A549 (cell line): ENCODE measurements around the gene CHID1. TPM values are rescaled to one million over a fixed set of nuclear protein-coding genes. Genes with fewer than 3 reads are reported as not detected.
A peak's percentile ranks its signal among the peaks of the same experiment; 100 is the strongest.

ENCODE experiments used
- ATAC-seq, 2 experiments: fragments of 200-7000 bp in 1 of 2; fragments of >200 bp in 1 of 2; cut with Nextera tagmentation in 1 of 2; cut with Tn5 transposase in 1 of 2; 3 replicates each; pipeline versions ENCODE4 v1.8.0 to v1.9.1; 2018 to 2020; ENCODE audit warnings: mild to moderate bottlenecking in 1 of 2, moderate library complexity in 1 of 2
- CTCF ChIA-PET: fragments of 300-600 bp; sonication (Branson Sonifier 250); formaldehyde crosslinking; extraction: SDS; loops from one replicate; lab custom pipeline; 2021; ENCODE audit warnings: antibody characterized with exemption, inconsistent platforms; lab: Yijun Ruan, JAX
- POLR2A ChIA-PET: fragments of 350-600 bp; formaldehyde crosslinking; extraction: SDS; loops from one replicate; lab custom pipeline; 2021; ENCODE audit warnings: antibody characterized with exemption, inconsistent platforms; lab: Yijun Ruan, JAX
- DNase-seq, 2 experiments: peaks; one replicate each; pipeline versions ENCODE4 v3.0.0 to v3.0.0-alpha.2; 2011 to 2016; ENCODE audit warnings: low read depth in 1 of 2, low spot score in 1 of 2
- FAIRE-seq: peaks from 2 replicates; lab custom pipeline; 2011; peaks lifted over from hg19 to GRCh38; lab: Jason Lieb, UNC
- H3K27ac ChIP-seq, 2 experiments: fragments of >200 bp; sonication (Bioruptor Twin); formaldehyde crosslinking; 3 replicates each; pipeline ENCODE4 v1.5.1; 2016 to 2017
- H3K4me1 ChIP-seq: fragments of >200 bp; sonication (Bioruptor Twin); formaldehyde crosslinking; 3 replicates; pipeline ENCODE4 v1.6.1; 2016
- H3K4me2 ChIP-seq: fragments of >200 bp; sonication (Bioruptor Twin); formaldehyde crosslinking; 3 replicates; pipeline ENCODE4 v1.6.1; 2016
- H3K4me3 ChIP-seq: fragments of >200 bp; sonication (Bioruptor Twin); formaldehyde crosslinking; 3 replicates; pipeline ENCODE4 v1.5.1; 2016
- H3K9me3 ChIP-seq: fragments of >200 bp; sonication (Bioruptor Twin); formaldehyde crosslinking; 3 replicates; pipeline ENCODE4 v1.6.1; 2016
- CBX2 ChIP-seq: fragments of 200-600 bp; sonication (generic); IDR thresholded peaks from 2 replicates; pipeline ENCODE4 v1.6.1; 2016; ENCODE audit warnings: low read depth, mild to moderate bottlenecking, borderline replicate concordance
- CEBPB ChIP-seq, 2 experiments: fragments of >200 bp in 1 of 2; sonication (Bioruptor Twin) in 1 of 2; formaldehyde crosslinking in 1 of 2; IDR thresholded peaks; 2 replicates each; pipeline ENCODE4 v1.6.1; 2012 to 2016
- HOXB5 ChIP-seq: fragments of 250-450 bp; sonication (Bioruptor Pico); IDR thresholded peaks from 2 replicates; pipeline ENCODE4 v1.5.0; 2020; ENCODE audit warnings: mild to moderate bottlenecking, moderate library complexity
- JUN ChIP-seq, 2 experiments: fragments of >200 bp; sonication (Bioruptor Twin); formaldehyde crosslinking; IDR thresholded peaks; 2 replicates in 1 of 2; 3 replicates in 1 of 2; pipeline ENCODE4 v1.6.1; 2016 to 2017
- KDM1A ChIP-seq: fragments of 200-600 bp; sonication (generic); IDR thresholded peaks from 2 replicates; pipeline ENCODE4 v1.6.1; 2016; ENCODE audit warnings: low read depth, mild to moderate bottlenecking
- KDM5A ChIP-seq: fragments of 200-600 bp; sonication (generic); IDR thresholded peaks from 2 replicates; pipeline ENCODE4 v1.6.1; 2016; ENCODE audit warnings: antibody characterized with exemption, mild to moderate bottlenecking
- MAZ ChIP-seq: fragments of 150-350 bp; IDR thresholded peaks from 2 replicates; pipeline ENCODE4 v1.6.1; 2014; ENCODE audit warnings: antibody characterized with exemption, low read depth, low read length, borderline replicate concordance
- NPAS2 ChIP-seq: fragments of 250-450 bp; sonication (Bioruptor Pico); IDR thresholded peaks from 2 replicates; pipeline ENCODE4 v1.8.0; 2022; ENCODE audit warnings: mild to moderate bottlenecking, moderate library complexity, borderline replicate concordance
- NR3C1 ChIP-seq: fragments of >200 bp; sonication (Bioruptor Twin); formaldehyde crosslinking; IDR thresholded peaks from 3 replicates; pipeline ENCODE4 v1.6.1; 2017
- POLR2A ChIP-seq: IDR thresholded peaks from 2 replicates; pipeline ENCODE4 v1.6.1; 2012; ENCODE audit warnings: mild to moderate bottlenecking, low read length
- TFCP2L1 ChIP-seq: fragments of 250-450 bp; sonication (Bioruptor Pico); IDR thresholded peaks from 2 replicates; pipeline ENCODE4 v1.5.0; 2021; ENCODE audit warnings: mild to moderate bottlenecking
- ZSCAN20 ChIP-seq: fragments of 250-450 bp; sonication (Bioruptor Pico); IDR thresholded peaks from 2 replicates; pipeline ENCODE4 v1.8.0; 2022; ENCODE audit warnings: mild to moderate bottlenecking, moderate library complexity
- WGBS: methylation state at CpG from one replicate; pipeline ENCODE4 v1.1.6; 2017; ENCODE audit errors: missing lambda C conversion rate; 5-methylcytosine and 5-hydroxymethylcytosine counted together
- polyA minus RNA-seq: library from RNA; depleted of rRNA, polyadenylated mRNA; stranded (reverse); fragments of >200 nt; gene quantifications from 2 replicates; pipeline ENCODE4 v1.2.3, GENCODE V29; 2011; rRNA and poly(A)+ RNA removed
- polyA plus RNA-seq, 4 experiments: library from polyadenylated mRNA; depleted of rRNA in 3 of 4; stranded (reverse); fragments of >200 nt; fragmentation: RNase III in 1 of 4; extraction: RNeasy Plus Mini Kit Qiagen cat#74134 plus additional on column Dnase treatment in 1 of 4; gene quantifications; 2 replicates in 3 of 4; 3 replicates in 1 of 4; pipeline ENCODE4 v1.2.3, GENCODE V29; 2011 to 2017
- TF ChIP-seq, protein P1 (sequence below): IDR thresholded peaks from 2 replicates; pipeline ENCODE4 v1.6.1; 2012; ENCODE audit warnings: low read depth, borderline replicate concordance
- TF ChIP-seq, protein P2 (sequence below): fragments of >200 bp; sonication (Bioruptor Twin); formaldehyde crosslinking; IDR thresholded peaks from 3 replicates; pipeline ENCODE4 v1.5.1; 2016
- TF ChIP-seq, protein P3 (sequence below): IDR thresholded peaks from 2 replicates; pipeline ENCODE4 v1.6.1; 2012
- TF ChIP-seq, protein P4 (sequence below): IDR thresholded peaks from 2 replicates; pipeline ENCODE4 v1.6.1; 2012
- TF ChIP-seq, protein P5 (sequence below): fragments of >200 bp; sonication (Bioruptor Twin); formaldehyde crosslinking; IDR thresholded peaks from 3 replicates; pipeline ENCODE4 v1.6.1; 2016
- TF ChIP-seq, protein P6 (sequence below): fragments of 250-450 bp; sonication (Bioruptor Pico); IDR thresholded peaks from 2 replicates; pipeline ENCODE4 v1.5.0; 2020; ENCODE audit warnings: low read depth, mild to moderate bottlenecking, moderate library complexity
- TF ChIP-seq, protein P7 (sequence below): fragments of 450-650 bp; IDR thresholded peaks from 2 replicates; pipeline ENCODE4 v1.6.1; 2014; ENCODE audit warnings: antibody characterized with exemption
- TF ChIP-seq, protein P8 (sequence below): fragments of 250-450 bp; sonication (Bioruptor Pico); IDR thresholded peaks from 2 replicates; pipeline ENCODE4 v1.5.0; 2021; ENCODE audit warnings: mild to moderate bottlenecking, moderate library complexity, borderline replicate concordance

CHID1 gene
- 53.8 and 58.4 TPM in 2 replicates for polyA plus RNA-seq (2011; rRNA removed)
- 86.9 and 87.3 TPM in 2 replicates for polyA plus RNA-seq (2012; cell fraction: cytosol; rRNA removed)
- polyA plus RNA-seq (2012; cell fraction: nucleus; rRNA removed) = 85.8 and 99.4 TPM in 2 replicates
- 70.5 to 74.4 TPM (median 70.6 TPM) in 3 replicates for polyA plus RNA-seq (2017; fragmentation: RNase III; extraction: RNeasy Plus Mini Kit Qiagen cat#74134 plus additional on column Dnase treatment)
- 56.0 and 69.2 TPM in 2 replicates for polyA minus RNA-seq

DNA sequence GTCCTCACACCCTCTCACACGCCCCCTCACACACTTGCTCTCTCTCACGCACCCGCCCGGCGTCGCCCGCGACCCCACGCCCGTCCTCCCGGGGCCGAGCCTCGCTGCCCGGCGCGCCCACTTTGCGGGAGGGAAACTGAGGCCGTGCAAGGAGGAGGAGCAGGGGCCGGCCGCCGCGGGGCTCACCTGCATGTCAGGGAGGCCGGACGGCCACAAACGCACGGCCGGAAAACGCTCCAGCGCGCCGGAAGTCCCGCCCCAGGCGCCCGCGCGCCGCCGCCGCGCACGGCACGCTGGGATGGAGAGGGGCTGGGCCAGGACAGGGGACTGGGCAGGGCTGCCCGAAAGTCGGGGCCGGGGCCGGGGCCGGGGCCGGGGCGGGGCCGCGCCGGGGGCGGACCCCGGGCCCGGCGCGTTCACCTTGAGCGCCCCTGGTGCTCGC is at the start of gene CHID1:
Gene CHID1 (minus strand): TSS at position 222 of the 442 bp plus-strand sequence. CDS start 5,994 bp downstream, outside the sequence.
- Histone ChIP-seq H3K27ac (peak within 1 kb of the TSS; percentile 96 to 98), H3K4me1 (peaks cover 14% of the 10 kb centered on the region), H3K4me2 (peak within 1 kb of the TSS; percentile 96), H3K4me3 (peak within 1 kb of the TSS; percentile 84), H3K9me3 (no peaks in the 10 kb centered on the region)
- DNase-seq = peak; percentile 85 to 96
- ChIA-PET CTCF (interaction anchor here (0.6 to 3.1 kb wide), 2 partner anchors 14 to 96 kb away, joined by 4 to 26 read pairs; partner anchors contain the start of gene AP2A2), POLR2A (interaction anchor here (0.6 to 1.2 kb wide), 5 partner anchors 15 to 148 kb away, joined by 3 to 5 read pairs (median 4); partner anchors contain the start of gene RPLP2)
- no peak for TF ChIP-seq HOXB5 (CRISPR knock-in tag)
- peak; percentile 62 to 82; a peak in 2 of 5 replicates for TF ChIP-seq JUN (IDR thresholded peaks at IDR 0.05)
- TF ChIP-seq, protein P1, sequence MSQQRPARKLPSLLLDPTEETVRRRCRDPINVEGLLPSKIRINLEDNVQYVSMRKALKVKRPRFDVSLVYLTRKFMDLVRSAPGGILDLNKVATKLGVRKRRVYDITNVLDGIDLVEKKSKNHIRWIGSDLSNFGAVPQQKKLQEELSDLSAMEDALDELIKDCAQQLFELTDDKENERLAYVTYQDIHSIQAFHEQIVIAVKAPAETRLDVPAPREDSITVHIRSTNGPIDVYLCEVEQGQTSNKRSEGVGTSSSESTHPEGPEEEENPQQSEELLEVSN = peak; percentile 19; the same call in 1 of the 2 replicates
- TF ChIP-seq KDM1A = no peak
- TF ChIP-seq, protein P2, sequence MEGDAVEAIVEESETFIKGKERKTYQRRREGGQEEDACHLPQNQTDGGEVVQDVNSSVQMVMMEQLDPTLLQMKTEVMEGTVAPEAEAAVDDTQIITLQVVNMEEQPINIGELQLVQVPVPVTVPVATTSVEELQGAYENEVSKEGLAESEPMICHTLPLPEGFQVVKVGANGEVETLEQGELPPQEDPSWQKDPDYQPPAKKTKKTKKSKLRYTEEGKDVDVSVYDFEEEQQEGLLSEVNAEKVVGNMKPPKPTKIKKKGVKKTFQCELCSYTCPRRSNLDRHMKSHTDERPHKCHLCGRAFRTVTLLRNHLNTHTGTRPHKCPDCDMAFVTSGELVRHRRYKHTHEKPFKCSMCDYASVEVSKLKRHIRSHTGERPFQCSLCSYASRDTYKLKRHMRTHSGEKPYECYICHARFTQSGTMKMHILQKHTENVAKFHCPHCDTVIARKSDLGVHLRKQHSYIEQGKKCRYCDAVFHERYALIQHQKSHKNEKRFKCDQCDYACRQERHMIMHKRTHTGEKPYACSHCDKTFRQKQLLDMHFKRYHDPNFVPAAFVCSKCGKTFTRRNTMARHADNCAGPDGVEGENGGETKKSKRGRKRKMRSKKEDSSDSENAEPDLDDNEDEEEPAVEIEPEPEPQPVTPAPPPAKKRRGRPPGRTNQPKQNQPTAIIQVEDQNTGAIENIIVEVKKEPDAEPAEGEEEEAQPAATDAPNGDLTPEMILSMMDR = no peak
- 0 out of 2 replicates have a peak, but pooled peaks have one; percentile 25 for TF ChIP-seq KDM5A
- no peak for TF ChIP-seq ZSCAN20 (CRISPR knock-in tag)
- TF ChIP-seq, protein P3, sequence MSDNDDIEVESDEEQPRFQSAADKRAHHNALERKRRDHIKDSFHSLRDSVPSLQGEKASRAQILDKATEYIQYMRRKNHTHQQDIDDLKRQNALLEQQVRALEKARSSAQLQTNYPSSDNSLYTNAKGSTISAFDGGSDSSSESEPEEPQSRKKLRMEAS = peak; percentile 43; the same call in 1 of the 2 replicates
- TF ChIP-seq, protein P4, sequence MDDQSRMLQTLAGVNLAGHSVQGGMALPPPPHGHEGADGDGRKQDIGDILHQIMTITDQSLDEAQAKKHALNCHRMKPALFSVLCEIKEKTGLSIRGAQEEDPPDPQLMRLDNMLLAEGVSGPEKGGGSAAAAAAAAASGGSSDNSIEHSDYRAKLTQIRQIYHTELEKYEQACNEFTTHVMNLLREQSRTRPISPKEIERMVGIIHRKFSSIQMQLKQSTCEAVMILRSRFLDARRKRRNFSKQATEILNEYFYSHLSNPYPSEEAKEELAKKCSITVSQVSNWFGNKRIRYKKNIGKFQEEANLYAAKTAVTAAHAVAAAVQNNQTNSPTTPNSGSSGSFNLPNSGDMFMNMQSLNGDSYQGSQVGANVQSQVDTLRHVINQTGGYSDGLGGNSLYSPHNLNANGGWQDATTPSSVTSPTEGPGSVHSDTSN = 0 out of 2 replicates have a peak, but pooled peaks have one; percentile 25
- TF ChIP-seq CEBPB (IDR thresholded peaks at IDR 0.05) = no peak
- TF ChIP-seq, protein P5, sequence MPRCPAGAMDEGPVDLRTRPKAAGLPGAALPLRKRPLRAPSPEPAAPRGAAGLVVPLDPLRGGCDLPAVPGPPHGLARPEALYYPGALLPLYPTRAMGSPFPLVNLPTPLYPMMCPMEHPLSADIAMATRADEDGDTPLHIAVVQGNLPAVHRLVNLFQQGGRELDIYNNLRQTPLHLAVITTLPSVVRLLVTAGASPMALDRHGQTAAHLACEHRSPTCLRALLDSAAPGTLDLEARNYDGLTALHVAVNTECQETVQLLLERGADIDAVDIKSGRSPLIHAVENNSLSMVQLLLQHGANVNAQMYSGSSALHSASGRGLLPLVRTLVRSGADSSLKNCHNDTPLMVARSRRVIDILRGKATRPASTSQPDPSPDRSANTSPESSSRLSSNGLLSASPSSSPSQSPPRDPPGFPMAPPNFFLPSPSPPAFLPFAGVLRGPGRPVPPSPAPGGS = 0 out of 3 replicates have a peak, but pooled peaks have one; percentile 65
- TF ChIP-seq MAZ = no peak
- TF ChIP-seq CBX2 = no peak
- no peak for TF ChIP-seq NPAS2 (CRISPR knock-in tag)
- TF ChIP-seq NR3C1 = no peak
- no peak for TF ChIP-seq TFCP2L1 (CRISPR knock-in tag)
- TF ChIP-seq, protein P6, sequence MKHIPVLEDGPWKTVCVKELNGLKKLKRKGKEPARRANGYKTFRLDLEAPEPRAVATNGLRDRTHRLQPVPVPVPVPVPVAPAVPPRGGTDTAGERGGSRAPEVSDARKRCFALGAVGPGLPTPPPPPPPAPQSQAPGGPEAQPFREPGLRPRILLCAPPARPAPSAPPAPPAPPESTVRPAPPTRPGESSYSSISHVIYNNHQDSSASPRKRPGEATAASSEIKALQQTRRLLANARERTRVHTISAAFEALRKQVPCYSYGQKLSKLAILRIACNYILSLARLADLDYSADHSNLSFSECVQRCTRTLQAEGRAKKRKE (CRISPR knock-in tag) = no peak
- peak; percentile 37 for TF ChIP-seq POLR2A
- TF ChIP-seq, protein P7, sequence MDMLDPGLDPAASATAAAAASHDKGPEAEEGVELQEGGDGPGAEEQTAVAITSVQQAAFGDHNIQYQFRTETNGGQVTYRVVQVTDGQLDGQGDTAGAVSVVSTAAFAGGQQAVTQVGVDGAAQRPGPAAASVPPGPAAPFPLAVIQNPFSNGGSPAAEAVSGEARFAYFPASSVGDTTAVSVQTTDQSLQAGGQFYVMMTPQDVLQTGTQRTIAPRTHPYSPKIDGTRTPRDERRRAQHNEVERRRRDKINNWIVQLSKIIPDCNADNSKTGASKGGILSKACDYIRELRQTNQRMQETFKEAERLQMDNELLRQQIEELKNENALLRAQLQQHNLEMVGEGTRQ = no peak
- TF ChIP-seq, protein P8, sequence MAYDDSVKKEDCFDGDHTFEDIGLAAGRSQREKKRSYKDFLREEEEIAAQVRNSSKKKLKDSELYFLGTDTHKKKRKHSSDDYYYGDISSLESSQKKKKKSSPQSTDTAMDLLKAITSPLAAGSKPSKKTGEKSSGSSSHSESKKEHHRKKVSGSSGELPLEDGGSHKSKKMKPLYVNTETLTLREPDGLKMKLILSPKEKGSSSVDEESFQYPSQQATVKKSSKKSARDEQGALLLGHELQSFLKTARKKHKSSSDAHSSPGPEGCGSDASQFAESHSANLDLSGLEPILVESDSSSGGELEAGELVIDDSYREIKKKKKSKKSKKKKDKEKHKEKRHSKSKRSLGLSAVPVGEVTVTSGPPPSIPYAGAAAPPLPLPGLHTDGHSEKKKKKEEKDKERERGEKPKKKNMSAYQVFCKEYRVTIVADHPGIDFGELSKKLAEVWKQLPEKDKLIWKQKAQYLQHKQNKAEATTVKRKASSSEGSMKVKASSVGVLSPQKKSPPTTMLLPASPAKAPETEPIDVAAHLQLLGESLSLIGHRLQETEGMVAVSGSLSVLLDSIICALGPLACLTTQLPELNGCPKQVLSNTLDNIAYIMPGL (CRISPR knock-in tag) = no peak
- ATAC-seq = peak; percentile 96 to 97
- no peak for FAIRE-seq
- 0% methylated on average over 9 of the region's 59 CpGs for WGBS
